ENCODE measurements around the gene TWSG1.

GRCh38 chr18:9447334-9447733 lies 112.8 kb downstream of the TWSG1 start:
- TF ChIP-seq POLR2A (IDR thresholded peaks at IDR 0.05): no peak
- no peak for TF ChIP-seq CTCF (IDR thresholded peaks at IDR 0.05)

Data from adrenal gland (tissue), 5 donors.